A673 (cell line): ENCODE measurements around the gene ACP4.

Experiments
- EZH2 ChIP-seq: fragments of 200-600 bp; sonication (generic); IDR thresholded peaks from 2 replicates; pipeline ENCODE4 v1.6.1; 2017; ENCODE audit warnings: borderline replicate concordance, low read depth, mild to moderate bottlenecking, mixed read lengths, antibody characterized with exemption, low read length; ENCODE audit not compliant: poor library complexity, severe bottlenecking
- TF ChIP-seq, protein P1 (sequence below): fragments of 300-800, 200-600 bp; sonication (generic); conservative IDR thresholded peaks from 2 replicates; pipeline ENCODE4 v1.5.1; 2017; ENCODE audit warnings: low read depth, mild to moderate bottlenecking, antibody characterized with exemption, low read length, moderate library complexity, mixed read lengths

DNA sequence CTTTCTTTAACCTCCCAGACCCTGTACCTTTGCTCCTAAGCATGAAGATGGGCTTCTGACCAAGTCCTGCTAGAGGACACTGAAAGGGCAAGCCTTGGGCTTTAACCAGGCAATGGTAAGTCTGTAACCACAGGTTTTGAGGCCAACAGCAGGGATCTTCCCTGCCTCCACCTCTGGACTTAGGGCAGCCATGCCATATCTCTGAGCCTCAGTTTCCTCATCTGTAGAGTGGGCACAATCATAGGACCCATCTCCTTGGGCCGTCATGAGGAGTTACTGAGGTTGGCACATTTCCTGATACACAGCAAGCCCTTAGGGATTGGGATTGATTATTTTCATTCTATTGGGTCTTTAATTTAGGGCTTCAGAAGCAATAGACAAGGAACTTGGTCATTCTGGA is 18.6 kb downstream of the ACP4 start:
- TF ChIP-seq, protein P1, sequence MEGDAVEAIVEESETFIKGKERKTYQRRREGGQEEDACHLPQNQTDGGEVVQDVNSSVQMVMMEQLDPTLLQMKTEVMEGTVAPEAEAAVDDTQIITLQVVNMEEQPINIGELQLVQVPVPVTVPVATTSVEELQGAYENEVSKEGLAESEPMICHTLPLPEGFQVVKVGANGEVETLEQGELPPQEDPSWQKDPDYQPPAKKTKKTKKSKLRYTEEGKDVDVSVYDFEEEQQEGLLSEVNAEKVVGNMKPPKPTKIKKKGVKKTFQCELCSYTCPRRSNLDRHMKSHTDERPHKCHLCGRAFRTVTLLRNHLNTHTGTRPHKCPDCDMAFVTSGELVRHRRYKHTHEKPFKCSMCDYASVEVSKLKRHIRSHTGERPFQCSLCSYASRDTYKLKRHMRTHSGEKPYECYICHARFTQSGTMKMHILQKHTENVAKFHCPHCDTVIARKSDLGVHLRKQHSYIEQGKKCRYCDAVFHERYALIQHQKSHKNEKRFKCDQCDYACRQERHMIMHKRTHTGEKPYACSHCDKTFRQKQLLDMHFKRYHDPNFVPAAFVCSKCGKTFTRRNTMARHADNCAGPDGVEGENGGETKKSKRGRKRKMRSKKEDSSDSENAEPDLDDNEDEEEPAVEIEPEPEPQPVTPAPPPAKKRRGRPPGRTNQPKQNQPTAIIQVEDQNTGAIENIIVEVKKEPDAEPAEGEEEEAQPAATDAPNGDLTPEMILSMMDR, result no peak
- TF ChIP-seq EZH2, result no peak
